Gastrocnemius medialis (tissue), 4 donors: ENCODE results near the gene RELT. TPM values are rescaled to one million over a fixed set of nuclear protein-coding genes. Genes with fewer than 3 reads are reported as not detected.

Experiments used
- ATAC-seq, 2 donors: fragments of 150-250 bp; one replicate each; pipeline ENCODE4 v1.9.1; 2016
- DNase-seq, 2 donors: peaks; one replicate each; pipeline ENCODE4 v3.0.0-alpha.2; 2019
- H3K27ac ChIP-seq, 4 donors: fragments of 200-600 bp; sonication (generic); 1 replicate in 1 of 4; 2 replicates in 3 of 4; pipeline ENCODE4 v1.5.1; 2016 to 2018; ENCODE audit warnings: mild to moderate bottlenecking in 2 of 4, moderate library complexity in 1 of 4
- H3K27me3 ChIP-seq, 3 donors: fragments of 200-600 bp; sonication (generic) in 2 of 3; 1 replicate in 1 of 3; 2 replicates in 2 of 3; pipeline versions ENCODE4 v1.5.1 to v1.6.0; 2016 to 2019; ENCODE audit warnings: mild to moderate bottlenecking in 1 of 3, moderate library complexity in 1 of 3
- H3K36me3 ChIP-seq, 2 donors: fragments of 200-600 bp; sonication (generic) in 1 of 2; one replicate each; pipeline ENCODE4 v1.5.1; 2017 to 2018
- H3K4me1 ChIP-seq, 2 donors: fragments of 200-600 bp; sonication (generic) in 1 of 2; one replicate each; pipeline ENCODE4 v1.5.1; 2016 to 2017; ENCODE audit warnings: mild to moderate bottlenecking in 2 of 2
- H3K4me3 ChIP-seq, 4 donors: fragments of 200-600 bp; sonication (generic) in 3 of 4; 1 replicate in 1 of 4; 2 replicates in 3 of 4; pipeline ENCODE4 v1.5.1; 2016 to 2019; ENCODE audit warnings: mild to moderate bottlenecking in 2 of 4
- H3K9me3 ChIP-seq, 3 donors: fragments of 200-600 bp; sonication (generic) in 2 of 3; 1 replicate in 1 of 3; 2 replicates in 2 of 3; pipeline ENCODE4 v1.5.1; 2016 to 2019
- POLR2A ChIP-seq, 2 donors: fragments of 450-650 bp; IDR thresholded peaks; one replicate each; pipeline ENCODE4 v1.6.1; 2017; ENCODE audit warnings: antibody characterized with exemption in 2 of 2, mild to moderate bottlenecking in 2 of 2, moderate library complexity in 2 of 2
- in situ Hi-C, 4 donors: fragments of 200-750 bp; cut with MboI; loops; one replicate each; pipeline versions ENCODE4 v1.15.0 to v1.8.0; 2017; ENCODE audit warnings: low sequenced_read_pairs in 4 of 4
- intact Hi-C: fragments of 100-400 bp; cut with DNase I; formaldehyde crosslinking; loops from one replicate; pipeline ENCODE4 v1.15.1; 2023; ENCODE audit warnings: low total_unique reads
- total RNA-seq, 4 donors: library from RNA; depleted of rRNA; stranded (reverse); fragments of >200 nt; gene quantifications; one replicate each; pipeline versions ENCODE4 v1.1.0 to v1.2.3, GENCODE V29; 2016
- TF ChIP-seq, protein P1 (sequence below), 5 experiments: fragments of 450-650 bp in 3 of 5; fragments of 200-600 bp in 2 of 5; sonication (generic) in 2 of 5; IDR thresholded peaks in 4 of 5; conservative IDR thresholded peaks in 1 of 5; 1 replicate in 4 of 5; 2 replicates in 1 of 5; pipeline ENCODE4 v1.5.1; 2016 to 2019; ENCODE audit warnings: antibody characterized with exemption in 5 of 5, mild to moderate bottlenecking in 3 of 5, moderate library complexity in 3 of 5

Gene RELT
- total RNA-seq, 4 donors from 2014 or later, result 18.5 to 63.5 (median 36.7) TPM

DNA sequence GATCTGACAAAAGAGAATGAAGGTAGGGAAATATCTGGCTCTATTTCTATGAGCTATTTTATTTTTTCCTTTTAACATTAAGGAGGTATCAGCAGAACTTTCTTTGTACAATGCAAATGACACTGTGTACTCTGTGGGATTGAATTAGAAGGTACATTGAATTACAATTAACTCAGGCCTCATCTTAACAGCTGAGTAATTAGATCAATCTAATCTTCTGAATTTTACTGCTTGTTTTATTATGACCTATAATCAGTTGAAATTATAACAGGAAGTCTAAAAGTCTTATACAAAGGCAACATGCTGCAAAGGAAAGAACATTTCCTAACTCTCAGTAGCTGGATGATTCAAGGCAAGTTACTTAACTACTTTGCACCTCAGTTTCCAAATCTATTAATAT lies 69.8 kb downstream of the RELT start:
- intact Hi-C loops (no loop called here), in situ Hi-C loops (no loop called here)
- H3K27me3 ChIP-seq, result no peaks in the 10 kb centered on the region
- no peaks in the 10 kb centered on the region for H3K36me3 ChIP-seq
- TF ChIP-seq POLR2A (IDR thresholded peaks at IDR 0.05), result no peak
- TF ChIP-seq, protein P1, sequence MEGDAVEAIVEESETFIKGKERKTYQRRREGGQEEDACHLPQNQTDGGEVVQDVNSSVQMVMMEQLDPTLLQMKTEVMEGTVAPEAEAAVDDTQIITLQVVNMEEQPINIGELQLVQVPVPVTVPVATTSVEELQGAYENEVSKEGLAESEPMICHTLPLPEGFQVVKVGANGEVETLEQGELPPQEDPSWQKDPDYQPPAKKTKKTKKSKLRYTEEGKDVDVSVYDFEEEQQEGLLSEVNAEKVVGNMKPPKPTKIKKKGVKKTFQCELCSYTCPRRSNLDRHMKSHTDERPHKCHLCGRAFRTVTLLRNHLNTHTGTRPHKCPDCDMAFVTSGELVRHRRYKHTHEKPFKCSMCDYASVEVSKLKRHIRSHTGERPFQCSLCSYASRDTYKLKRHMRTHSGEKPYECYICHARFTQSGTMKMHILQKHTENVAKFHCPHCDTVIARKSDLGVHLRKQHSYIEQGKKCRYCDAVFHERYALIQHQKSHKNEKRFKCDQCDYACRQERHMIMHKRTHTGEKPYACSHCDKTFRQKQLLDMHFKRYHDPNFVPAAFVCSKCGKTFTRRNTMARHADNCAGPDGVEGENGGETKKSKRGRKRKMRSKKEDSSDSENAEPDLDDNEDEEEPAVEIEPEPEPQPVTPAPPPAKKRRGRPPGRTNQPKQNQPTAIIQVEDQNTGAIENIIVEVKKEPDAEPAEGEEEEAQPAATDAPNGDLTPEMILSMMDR (IDR thresholded peaks at IDR 0.05 in 4 of 5, conservative IDR thresholded peaks at IDR 0.05 in 1 of 5), result no peak
- H3K27ac ChIP-seq, result no peak overlapping the region
- H3K4me1 ChIP-seq, result peaks cover 14 to 18% of the 10 kb centered on the region in 2 donors
- no peaks in the 10 kb centered on the region for H3K9me3 ChIP-seq
- DNase-seq (no peak), ATAC-seq (no peak)
- no peak overlapping the region for H3K4me3 ChIP-seq

DNA sequence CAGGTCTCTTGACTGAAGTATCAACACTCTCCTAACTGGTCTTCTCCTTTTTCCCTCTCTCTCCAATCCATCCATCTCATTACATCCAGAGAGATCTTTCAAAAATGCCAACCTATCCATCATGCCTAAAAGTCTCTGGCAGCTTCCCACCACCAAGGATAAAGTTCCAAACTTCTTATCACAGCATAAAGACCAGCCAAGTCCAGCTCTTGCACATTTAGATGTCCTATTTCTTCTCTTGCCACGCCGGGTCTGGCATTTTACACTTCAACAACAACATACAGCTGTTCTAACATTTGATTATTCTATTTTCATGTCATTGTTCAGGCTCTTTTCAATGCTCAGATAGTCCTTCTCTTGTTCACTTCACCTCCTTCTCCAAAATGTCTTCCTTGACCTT lies 70.6 kb downstream of the RELT start:
- H3K27me3 ChIP-seq, result no peaks in the 10 kb centered on the region
- ATAC-seq, result no peak
- no peak overlapping the region for H3K4me3 ChIP-seq
- H3K4me1 ChIP-seq, result peaks cover 14 to 18% of the 10 kb centered on the region in 2 donors
- in situ Hi-C loops (no loop called here), intact Hi-C loops (no loop called here)
- TF ChIP-seq, protein P1 (IDR thresholded peaks at IDR 0.05 in 4 of 5, conservative IDR thresholded peaks at IDR 0.05 in 1 of 5), result no peak
- no peak for TF ChIP-seq POLR2A (IDR thresholded peaks at IDR 0.05)
- no peaks in the 10 kb centered on the region for H3K36me3 ChIP-seq
- DNase-seq, result no peak
- no peaks in the 10 kb centered on the region for H3K9me3 ChIP-seq
- no peak overlapping the region for H3K27ac ChIP-seq

Other genes with a start within 250 kb of the RELT start
- 1 to 10 TPM; 5.6 to 10.0 (median 8.0) TPM for gene FCHSD2, start 234.1 kb upstream of the RELT start, total RNA-seq
- 10 to 100 TPM; 21.8 to 52.6 (median 44.5) TPM for gene P2RY2, start 158.1 kb upstream of the RELT start, total RNA-seq
- gene P2RY6, start 104.1 kb upstream of the RELT start, total RNA-seq, result 1 to 10 TPM in 2 of 4 donors, under 1 TPM in 1, not detected in 1; 0.78 to 2.8 (median 1.1) TPM
- gene ARHGEF17, start 68.1 kb upstream of the RELT start, total RNA-seq, result 10 to 100 TPM in 3 of 4 donors, 1 to 10 TPM in 1; 8.9 to 16.9 (median 13.9) TPM
- gene FAM168A, start 221.7 kb downstream of the RELT start, total RNA-seq, result 10 to 100 TPM; 15.9 to 29.3 (median 21.4) TPM